ENCODE measurements around the gene FARP2. TPM values are rescaled to one million over a fixed set of nuclear protein-coding genes. Genes with fewer than 3 reads are reported as not detected.

The FARP2 gene
- total and polyA plus RNA-seq, 10 of the 15 experiments (the other 5 are each of a cell fraction or from before 2014, with no cell fraction given): 5.5 to 67.5 (median 36.8) TPM

DNA sequence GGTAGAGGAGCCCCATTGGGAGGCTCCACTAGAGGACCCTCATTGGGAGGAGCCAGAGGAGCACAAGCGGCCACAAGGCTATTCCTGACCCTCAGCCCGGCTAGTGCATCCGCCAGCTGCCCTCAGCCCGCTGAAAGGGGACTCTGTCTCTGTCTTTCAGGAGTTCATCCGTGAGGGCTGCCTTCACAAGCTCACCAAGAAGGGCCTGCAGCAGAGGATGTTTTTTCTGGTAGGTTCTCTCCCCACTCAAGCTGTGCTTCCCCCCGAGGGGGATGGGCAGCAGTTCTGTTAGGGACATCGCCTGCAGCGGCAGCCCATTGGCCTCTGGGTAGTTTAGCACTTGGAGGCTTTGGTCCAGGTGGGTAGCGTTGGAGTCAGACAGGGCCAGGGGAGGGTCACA, 127.2 kb downstream of the FARP2 start:
- 81% methylated on average over 8 of the region's 9 CpGs for WGBS (ENCODE audit: insufficient coverage, insufficient replicate concordance, low lambda C conversion rate, missing lambda C conversion rate)
- no peaks in the 10 kb centered on the region for H3K79me2 ChIP-seq (ENCODE audit: control insufficient read depth, insufficient read depth, low read length)
- H3K9me3 ChIP-seq (replicated peaks; ENCODE audit: control insufficient read depth, insufficient read depth, low read length): no peaks in the 10 kb centered on the region
- intact Hi-C loops (cut with micrococcal nuclease; ENCODE audit: unreplicated experiment): no loop called here
- H3K4me1 ChIP-seq (ENCODE audit: control insufficient read depth, insufficient read depth, low read length): no peaks in the 10 kb centered on the region
- no peak overlapping the region for H3K27ac ChIP-seq (ENCODE audit: control insufficient read depth, insufficient read depth)
- BruUV-seq (replicated peaks): no TSS peak
- TF ChIP-seq ZZZ3 (IDR thresholded peaks at IDR 0.05; ENCODE audit: control insufficient read depth, insufficient read length, low read depth): no peak
- no peak for TF ChIP-seq MAX (IDR thresholded peaks at IDR 0.05; ENCODE audit: low read depth, low read length)
- no peak for TF ChIP-seq ZNF24 (IDR thresholded peaks at IDR 0.05)
- TF ChIP-seq MYC (IDR thresholded peaks at IDR 0.05; ENCODE audit: insufficient read depth, insufficient read length, insufficient replicate concordance, low read length, severe bottlenecking): no peak
- TF ChIP-seq, protein P1, sequence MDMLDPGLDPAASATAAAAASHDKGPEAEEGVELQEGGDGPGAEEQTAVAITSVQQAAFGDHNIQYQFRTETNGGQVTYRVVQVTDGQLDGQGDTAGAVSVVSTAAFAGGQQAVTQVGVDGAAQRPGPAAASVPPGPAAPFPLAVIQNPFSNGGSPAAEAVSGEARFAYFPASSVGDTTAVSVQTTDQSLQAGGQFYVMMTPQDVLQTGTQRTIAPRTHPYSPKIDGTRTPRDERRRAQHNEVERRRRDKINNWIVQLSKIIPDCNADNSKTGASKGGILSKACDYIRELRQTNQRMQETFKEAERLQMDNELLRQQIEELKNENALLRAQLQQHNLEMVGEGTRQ (IDR thresholded peaks at IDR 0.05; ENCODE audit: borderline replicate concordance, low read depth, low read length): no peak
- TF ChIP-seq, protein P2, sequence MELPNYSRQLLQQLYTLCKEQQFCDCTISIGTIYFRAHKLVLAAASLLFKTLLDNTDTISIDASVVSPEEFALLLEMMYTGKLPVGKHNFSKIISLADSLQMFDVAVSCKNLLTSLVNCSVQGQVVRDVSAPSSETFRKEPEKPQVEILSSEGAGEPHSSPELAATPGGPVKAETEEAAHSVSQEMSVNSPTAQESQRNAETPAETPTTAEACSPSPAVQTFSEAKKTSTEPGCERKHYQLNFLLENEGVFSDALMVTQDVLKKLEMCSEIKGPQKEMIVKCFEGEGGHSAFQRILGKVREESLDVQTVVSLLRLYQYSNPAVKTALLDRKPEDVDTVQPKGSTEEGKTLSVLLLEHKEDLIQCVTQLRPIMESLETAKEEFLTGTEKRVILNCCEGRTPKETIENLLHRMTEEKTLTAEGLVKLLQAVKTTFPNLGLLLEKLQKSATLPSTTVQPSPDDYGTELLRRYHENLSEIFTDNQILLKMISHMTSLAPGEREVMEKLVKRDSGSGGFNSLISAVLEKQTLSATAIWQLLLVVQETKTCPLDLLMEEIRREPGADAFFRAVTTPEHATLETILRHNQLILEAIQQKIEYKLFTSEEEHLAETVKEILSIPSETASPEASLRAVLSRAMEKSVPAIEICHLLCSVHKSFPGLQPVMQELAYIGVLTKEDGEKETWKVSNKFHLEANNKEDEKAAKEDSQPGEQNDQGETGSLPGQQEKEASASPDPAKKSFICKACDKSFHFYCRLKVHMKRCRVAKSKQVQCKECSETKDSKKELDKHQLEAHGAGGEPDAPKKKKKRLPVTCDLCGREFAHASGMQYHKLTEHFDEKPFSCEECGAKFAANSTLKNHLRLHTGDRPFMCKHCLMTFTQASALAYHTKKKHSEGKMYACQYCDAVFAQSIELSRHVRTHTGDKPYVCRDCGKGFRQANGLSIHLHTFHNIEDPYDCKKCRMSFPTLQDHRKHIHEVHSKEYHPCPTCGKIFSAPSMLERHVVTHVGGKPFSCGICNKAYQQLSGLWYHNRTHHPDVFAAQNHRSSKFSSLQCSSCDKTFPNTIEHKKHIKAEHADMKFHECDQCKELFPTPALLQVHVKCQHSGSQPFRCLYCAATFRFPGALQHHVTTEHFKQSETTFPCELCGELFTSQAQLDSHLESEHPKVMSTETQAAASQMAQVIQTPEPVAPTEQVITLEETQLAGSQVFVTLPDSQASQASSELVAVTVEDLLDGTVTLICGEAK (IDR thresholded peaks at IDR 0.05; ENCODE audit: borderline replicate concordance): no peak
- no peak for TF ChIP-seq CHD1 (IDR thresholded peaks at IDR 0.05; ENCODE audit: low read depth, low read length)
- TF ChIP-seq FOS (IDR thresholded peaks at IDR 0.05; ENCODE audit: borderline replicate concordance, extremely low read depth, insufficient read length): no peak
- no peak for TF ChIP-seq EGR1 (IDR thresholded peaks at IDR 0.05; ENCODE audit: borderline replicate concordance in 1 of 2, low read depth in 2 of 2, low read length in 2 of 2)
- no peak for TF ChIP-seq TBL1XR1 (IDR thresholded peaks at IDR 0.05; ENCODE audit: low read depth, low read length)
- no peak for TF ChIP-seq BMI1 (IDR thresholded peaks at IDR 0.05; ENCODE audit: borderline replicate concordance)
- TF ChIP-seq NKRF (conservative IDR thresholded peaks at IDR 0.05): no peak
- no peak for ATAC-seq
- H3K4me3 ChIP-seq: no peak overlapping the region
- H3K4me2 ChIP-seq (ENCODE audit: control insufficient read depth, insufficient read depth): no peak overlapping the region
- no peaks in the 10 kb centered on the region for H3K27me3 ChIP-seq (replicated peaks in 1 of 2; ENCODE audit: control insufficient read depth in 2 of 2, insufficient read depth in 2 of 2, low read length in 1 of 2)
- no peak overlapping the region for H2AFZ ChIP-seq (ENCODE audit: control insufficient read depth, low read depth, low read length)
- no peak for FAIRE-seq
- ChIA-PET CTCF (no interaction called here), SMC1A (ENCODE audit: uncharacterized antibody, unreplicated experiment) (no interaction called here), POLR2A (no interaction called here), RAD21 (ENCODE audit: unreplicated experiment) (no interaction called here)
- in situ Hi-C loops (cut with MboI): no loop called here
- no peaks in the 10 kb centered on the region; a peak in 1 of 4 replicates for H3K36me3 ChIP-seq (ENCODE audit: control insufficient read depth in 2 of 2, insufficient read depth in 2 of 2, low read length in 1 of 2)
- no peak for DNase-seq (ENCODE audit: low read depth, low spot score)
- H4K20me1 ChIP-seq (ENCODE audit: control insufficient read depth, insufficient read depth): no peaks in the 10 kb centered on the region
- no peak overlapping the region for H3K9ac ChIP-seq (ENCODE audit: control insufficient read depth, insufficient read depth, low read length)

Measured in GM12878 (cell line).